ENCODE measurements around the gene ACP3. TPM values are rescaled to one million over a fixed set of nuclear protein-coding genes. Genes with fewer than 3 reads are reported as not detected.

The ACP3 gene
- total and polyA plus RNA-seq, 9 of the 15 experiments (the other 6 are each of a cell fraction or from before 2014, with no cell fraction given) = 0.08 to 1.1 (median 0.21) TPM

- Histone ChIP-seq H3K9me3 (replicated peaks; ENCODE audit: control insufficient read depth, insufficient read depth, low read depth, low read length) (no peaks in the 10 kb centered on the region), H3K36me3 (ENCODE audit: control insufficient read depth, insufficient read depth, low read length) (no peaks in the 10 kb centered on the region), H3K27me3 (ENCODE audit: control insufficient read depth in 2 of 2, insufficient read depth in 2 of 2, low read length in 2 of 2) (no peaks in the 10 kb centered on the region), H3K9ac (ENCODE audit: insufficient read depth in 1 of 2, low read depth in 2 of 2, low read length in 2 of 2) (no peak overlapping the region), H3K4me1 (replicated peaks in 1 of 2; ENCODE audit: control insufficient read depth in 2 of 2, insufficient read depth in 2 of 2, low read length in 2 of 2) (no peaks in the 10 kb centered on the region), H3K27ac (ENCODE audit: extremely low read depth, low read depth, low read length) (no peak overlapping the region), H3K79me2 (ENCODE audit: control insufficient read depth, insufficient read depth, low read length) (no peaks in the 10 kb centered on the region), H3K4me3 (no peak overlapping the region), H3K4me2 (ENCODE audit: insufficient read depth, low read length) (no peak overlapping the region), H4K20me1 (replicated peaks; ENCODE audit: control insufficient read depth, insufficient read depth, low read length) (no peaks in the 10 kb centered on the region), H3K9me1 (ENCODE audit: control insufficient read depth, insufficient read depth, low read length) (no peaks in the 10 kb centered on the region), H2AFZ (ENCODE audit: low read depth, low read length) (no peak overlapping the region)
- no peak for ATAC-seq
- in situ Hi-C loops (cut with MboI) (no loop called here), intact Hi-C loops (cut with micrococcal nuclease) (no loop called here)
- WGBS (ENCODE audit: insufficient coverage, low coverage, missing lambda C conversion rate) = 0% methylated on average over 2 of the region's 2 CpGs
- POLR2A ChIA-PET = no interaction called here
- FAIRE-seq = no peak
- TF ChIP-seq CTBP1 (IDR thresholded peaks at IDR 0.05; ENCODE audit: borderline replicate concordance) = no peak
- TF ChIP-seq TOE1 (IDR thresholded peaks at IDR 0.05; ENCODE audit: borderline replicate concordance) = no peak
- no peak for TF ChIP-seq TOE1 (CRISPR knock-in tag; IDR thresholded peaks at IDR 0.05; ENCODE audit: borderline replicate concordance, low read depth)
- TF ChIP-seq ZKSCAN8 (CRISPR knock-in tag; IDR thresholded peaks at IDR 0.05) = no peak
- no peak for TF ChIP-seq ZNF280A (IDR thresholded peaks at IDR 0.05; ENCODE audit: low read depth, partially characterized antibody)
- TF ChIP-seq FOSL1 (tag; conservative IDR thresholded peaks at IDR 0.05) = no peak
- TF ChIP-seq FOS (IDR thresholded peaks at IDR 0.05; ENCODE audit: extremely low read depth, insufficient read length) = no peak
- no TSS peak for BruUV-seq (replicated peaks)
- CTCF ChIA-PET (ENCODE audit: low intra/inter-chr PET ratio) = no interaction called here
- DNase-seq (ENCODE audit: extremely low read depth in 1 of 4, low spot score in 3 of 4) = no peak
Observed at GRCh38 chr3:132311841-132312240, 5.4 kb upstream of the ACP3 start.

Measured in K562 (cell line).